Measurements from ENCODE around the gene FNBP1L. TPM values are rescaled to one million over a fixed set of nuclear protein-coding genes. Genes with fewer than 3 reads are reported as not detected.

FNBP1L gene
- total RNA-seq, 1 experiment from 2014 or later: 13.9 TPM

GRCh38 chr1:93591291-93591675, 143.4 kb downstream of the FNBP1L start:
- DNase-seq (ENCODE audit: low spot score): peak; percentile 91

DNA sequence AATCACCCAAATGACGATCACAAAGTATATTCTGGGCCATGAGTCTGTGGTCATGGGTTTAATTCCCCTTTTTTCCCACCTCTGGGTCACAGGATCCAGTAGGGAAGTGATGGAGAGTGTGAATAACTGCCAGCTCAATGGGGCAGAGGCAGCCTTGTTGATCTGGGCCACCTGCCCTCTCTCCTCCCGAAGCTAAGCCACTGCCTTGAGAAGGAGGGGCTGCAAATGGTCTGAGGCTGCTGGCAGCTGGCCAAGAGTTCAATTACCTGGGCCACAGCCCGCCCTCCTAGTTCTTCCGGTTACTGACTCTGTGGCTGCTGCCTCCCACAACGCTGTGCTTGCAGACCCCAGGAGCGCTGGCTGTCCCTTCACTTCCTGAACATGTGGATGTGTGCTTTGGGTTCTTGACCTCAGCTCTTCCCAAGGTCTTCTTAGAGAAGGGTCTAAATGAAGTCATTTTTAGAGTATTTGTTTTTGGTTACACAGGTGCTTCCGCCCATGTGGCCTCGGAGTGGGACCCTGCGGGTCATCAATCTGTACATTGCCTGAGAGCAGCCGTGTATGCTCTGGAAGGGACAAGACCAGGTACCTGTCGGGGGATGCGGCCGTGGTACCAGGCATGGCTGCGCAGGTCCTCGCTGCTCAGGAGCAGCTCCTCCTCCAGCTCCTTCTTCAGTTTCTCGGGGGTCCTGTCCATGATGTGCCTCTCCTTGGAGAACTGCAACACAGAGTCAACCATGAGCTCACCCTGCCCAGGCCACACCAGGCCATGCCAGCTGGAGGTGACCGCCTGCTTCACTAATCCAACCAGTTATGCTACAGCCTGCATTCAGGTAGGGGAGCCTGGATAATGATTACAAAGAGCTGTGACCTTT, 144.0 kb downstream of the FNBP1L start:
- DNase-seq (ENCODE audit: low spot score): peak; percentile 98

- DNase-seq (ENCODE audit: low spot score): peak; percentile 92
Observed at GRCh38 chr1:93592551-93592949, 144.6 kb downstream of the FNBP1L start.

- peak; percentile 67 for DNase-seq (ENCODE audit: low spot score)
Observed at GRCh38 chr1:93593854-93594602, 146.1 kb downstream of the FNBP1L start.

- DNase-seq (ENCODE audit: low spot score): no peak
Observed at GRCh38 chr1:93594603-93594880, 146.6 kb downstream of the FNBP1L start.

- DNase-seq (ENCODE audit: low spot score): no peak
Observed at GRCh38 chr1:93595266-93595665, 147.3 kb downstream of the FNBP1L start.

- no peak for DNase-seq (ENCODE audit: low spot score)
Observed at GRCh38 chr1:93595743-93596142, 147.8 kb downstream of the FNBP1L start.

DNA sequence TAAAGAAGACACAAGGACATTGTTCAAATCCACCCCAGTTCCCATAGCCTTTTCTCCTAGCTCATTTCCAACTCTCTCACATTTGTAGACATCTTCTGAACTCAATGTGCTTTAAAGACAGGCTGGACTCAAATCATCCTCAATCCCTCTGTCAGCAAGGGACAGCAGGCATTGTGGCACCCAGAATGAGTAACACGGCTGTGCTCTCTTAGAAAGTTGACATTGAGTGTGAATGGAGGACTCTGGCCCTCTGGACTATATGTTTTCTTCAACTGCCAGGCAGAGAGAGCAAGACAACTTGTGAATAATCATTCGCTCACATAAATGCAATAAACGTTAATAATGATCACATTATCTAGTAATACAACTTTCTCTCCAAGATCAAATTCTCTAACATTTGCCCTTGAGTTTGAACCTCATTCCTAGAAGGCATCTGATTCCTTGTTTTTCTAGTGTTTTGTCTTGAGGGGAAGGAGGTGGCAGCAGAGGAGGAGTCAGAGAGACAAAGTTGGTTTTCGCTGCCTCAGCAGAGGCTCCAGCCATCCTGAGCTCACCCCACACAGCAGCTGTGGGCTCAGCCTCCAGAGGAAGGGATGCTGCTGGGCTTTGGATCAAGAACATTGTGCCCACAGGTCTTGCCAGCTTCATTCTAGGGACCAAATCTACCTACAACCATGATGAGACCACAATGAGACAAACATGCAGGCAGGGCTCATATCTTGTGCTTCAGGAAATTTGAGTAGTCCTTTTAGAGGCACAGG, 148.6 kb downstream of the FNBP1L start:
- no peak for DNase-seq (ENCODE audit: low spot score)

DNA sequence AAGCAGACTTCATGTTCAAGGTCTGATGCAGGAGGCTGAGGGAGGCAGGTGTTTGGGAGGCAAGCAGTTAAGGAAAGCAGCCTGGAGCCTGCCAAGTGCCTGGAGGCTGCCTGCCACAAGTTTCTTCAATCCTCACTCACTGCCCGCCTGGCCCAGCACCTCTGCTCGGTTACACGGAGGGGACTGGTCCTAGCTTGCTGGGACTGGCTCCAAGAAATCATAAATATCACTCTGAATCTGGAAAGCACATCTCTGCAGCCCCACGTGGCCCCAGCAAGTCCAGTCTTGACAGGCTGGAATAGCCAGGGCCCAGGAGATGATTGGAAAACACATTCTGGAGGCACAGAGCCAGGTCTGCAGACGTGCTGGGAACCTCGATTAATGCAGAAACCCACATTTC, 149.8 kb downstream of the FNBP1L start:
- no peak for DNase-seq (ENCODE audit: low spot score)

DNA sequence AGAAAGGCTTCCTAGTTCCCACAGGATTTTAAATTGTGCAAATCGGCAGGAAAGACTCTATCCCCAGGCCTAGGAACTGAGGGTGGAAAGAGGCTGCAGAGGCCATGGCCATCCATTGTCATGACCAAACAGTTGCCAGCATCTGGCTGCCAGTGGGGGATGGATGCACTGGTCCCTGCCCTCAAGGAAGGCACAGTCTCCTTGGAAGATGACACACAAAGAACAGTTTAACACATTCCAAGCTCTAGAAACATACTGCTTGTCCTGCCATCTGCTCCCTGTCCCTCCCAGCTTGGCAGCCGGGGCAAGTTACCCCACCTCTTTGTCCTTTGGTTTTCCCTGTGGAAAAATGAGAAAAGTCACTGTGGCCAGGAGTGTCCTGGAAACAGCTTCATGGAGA, 150.5 kb downstream of the FNBP1L start:
- no peak for DNase-seq (ENCODE audit: low spot score)

DNA sequence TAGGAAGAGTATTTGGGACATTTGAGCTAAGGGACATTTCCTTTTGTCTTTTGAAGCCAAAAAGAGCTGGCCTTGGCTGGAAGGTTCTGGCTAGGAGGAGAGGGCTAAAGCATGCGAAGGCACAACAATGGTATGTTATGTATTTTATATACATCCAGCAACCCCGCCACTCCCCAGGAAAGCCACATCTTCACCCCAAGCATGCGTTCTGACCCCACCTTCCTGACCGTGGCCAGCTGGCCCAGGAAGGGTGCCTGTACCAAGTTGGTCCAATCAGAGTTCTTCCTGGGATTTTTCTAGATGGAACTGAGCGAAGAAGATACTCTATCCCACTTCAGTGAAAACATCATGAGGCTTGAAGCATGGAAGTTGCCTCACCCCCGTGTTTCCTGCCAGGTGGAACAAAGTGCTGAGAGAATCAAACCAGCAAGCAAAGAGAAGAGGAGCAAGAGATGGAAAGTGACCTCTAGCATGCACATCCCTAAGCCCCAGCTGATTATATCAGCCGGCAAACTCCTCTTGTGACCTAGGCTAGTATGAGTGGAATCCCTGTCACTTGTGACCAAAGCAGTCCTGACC, 151.0 kb downstream of the FNBP1L start:
- DNase-seq (ENCODE audit: low spot score): no peak

DNA sequence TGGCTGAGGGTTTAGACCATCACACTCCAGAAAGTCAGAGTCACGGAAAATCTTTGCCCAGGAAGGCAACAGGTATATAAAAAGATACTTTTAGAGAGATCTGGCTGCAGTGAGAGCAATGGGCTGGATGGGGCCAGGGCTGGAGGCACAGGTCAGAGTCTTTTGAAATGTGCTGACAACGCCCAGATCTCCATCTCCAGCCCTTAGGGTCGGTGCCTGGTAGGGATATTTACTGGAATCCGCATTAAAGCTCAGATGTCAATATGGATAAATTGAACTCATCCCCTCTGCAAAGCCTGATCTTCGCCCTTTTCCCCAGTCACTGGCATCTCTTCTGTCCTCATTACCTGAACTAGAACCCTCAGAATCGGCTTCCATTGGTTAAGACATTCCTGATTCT, 151.6 kb downstream of the FNBP1L start:
- no peak for DNase-seq (ENCODE audit: low spot score)

- DNase-seq (ENCODE audit: low spot score): no peak
Observed at GRCh38 chr1:93600663-93601062, 152.7 kb downstream of the FNBP1L start.

DNA sequence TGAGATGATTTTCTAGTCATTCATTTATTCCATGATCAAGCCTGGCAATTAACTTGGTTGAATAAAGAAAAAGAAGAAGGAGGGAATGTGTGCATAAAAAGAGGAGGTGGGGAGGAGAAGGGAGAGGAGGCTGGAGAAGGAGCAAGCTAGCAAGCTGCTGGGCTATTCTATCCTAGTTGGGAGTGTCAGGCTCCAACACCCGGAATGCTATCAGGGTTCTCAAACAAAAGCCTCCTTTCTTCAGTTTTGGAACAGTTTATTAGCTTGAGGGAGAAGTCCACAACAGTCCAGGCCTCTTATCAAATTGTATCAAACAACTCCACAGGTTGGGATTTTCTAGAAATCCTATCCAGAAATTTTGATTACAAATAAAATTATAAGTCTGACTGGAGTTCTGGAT, 153.8 kb downstream of the FNBP1L start:
- no peak for DNase-seq (ENCODE audit: low spot score)

DNA sequence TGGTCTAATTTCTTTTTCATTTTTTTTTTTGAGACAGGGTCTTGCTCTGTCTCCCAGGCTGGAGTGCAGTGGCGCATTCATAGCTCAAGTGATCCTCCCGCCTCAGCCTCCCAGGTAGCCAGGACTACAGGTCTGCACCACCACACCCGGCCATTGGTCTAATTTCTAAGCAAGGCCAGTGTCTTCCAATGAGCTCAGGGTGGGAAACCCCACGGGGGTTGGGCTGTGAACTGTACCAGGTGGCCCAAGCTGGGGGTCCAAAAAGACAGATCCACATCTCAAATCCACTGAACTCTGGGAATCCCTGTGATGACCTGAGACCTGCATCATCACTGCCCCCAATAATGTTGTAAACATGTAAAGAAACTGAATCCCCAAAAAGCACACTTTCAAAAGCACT, 154.2 kb downstream of the FNBP1L start:
- no peak for DNase-seq (ENCODE audit: low spot score)

DNA sequence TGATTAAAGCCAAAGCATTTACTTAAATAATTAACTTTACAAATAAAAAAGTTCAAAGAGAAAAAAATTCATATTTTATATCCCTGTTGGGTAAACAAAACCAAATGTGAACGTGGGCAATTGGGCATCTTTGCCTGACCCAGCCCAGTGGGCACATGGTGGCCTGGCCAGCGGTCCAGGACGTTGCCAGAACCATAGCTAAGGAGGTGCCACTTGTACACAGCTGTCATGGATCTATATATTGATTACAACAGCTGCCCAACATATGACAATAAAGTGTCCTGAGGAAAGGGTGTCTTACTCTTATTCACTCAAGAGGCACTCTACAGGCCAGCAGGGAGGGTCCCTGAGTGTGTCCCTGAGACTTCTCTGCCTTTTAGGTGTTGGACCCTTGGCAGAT, 155.2 kb downstream of the FNBP1L start:
- DNase-seq (ENCODE audit: low spot score): no peak

DNA sequence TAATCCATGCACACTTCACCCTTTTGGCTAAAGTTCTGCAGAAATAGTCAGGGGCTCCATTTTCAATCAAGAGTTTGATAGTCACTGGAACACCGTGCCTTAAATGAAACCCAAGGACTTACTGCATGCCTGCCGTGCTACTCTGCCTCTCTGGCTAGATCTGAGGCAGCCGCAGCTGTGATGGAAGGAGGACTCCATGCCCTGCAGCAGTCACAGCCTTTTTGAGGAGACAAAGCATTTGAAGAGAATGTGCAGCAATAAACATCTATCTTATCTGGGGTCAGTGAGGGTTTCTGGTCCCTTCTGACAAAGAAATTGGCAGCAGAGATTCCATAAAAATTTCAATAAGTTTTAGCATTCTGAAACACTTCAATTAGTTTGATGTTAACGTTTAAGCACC, 155.7 kb downstream of the FNBP1L start:
- no peak for DNase-seq (ENCODE audit: low spot score)

Small RNA genes lying within 50 kb of the gene (small RNA-seq; reads per million reads assigned to genes)
- gene RNA5SP53: 2.4 reads per million, percentile 70 among the genes with 10 or more reads in this experiment

Other genes with a start within 250 kb of the FNBP1L start
- 33.5 and 34.6 TPM in 2 replicates for gene DR1, start 102.2 kb upstream of the FNBP1L start, total RNA-seq (2014; rRNA removed; shearing (Covaris generic))
- gene BCAR3, start 233.7 kb downstream of the FNBP1L start, total RNA-seq (2014; rRNA removed; shearing (Covaris generic)): 48.5 and 49.4 TPM in 2 replicates